Activated CD4-positive, alpha-beta T cell treated with anti-CD3 and anti-CD28 coated beads, Interleukin-2, Interleukin-4, amounts not matched to agents 100 ng/mL and 50 ng/mL, durations not matched to agents 16 hours and 8 hours (primary cell): ENCODE measurements around the gene TSPAN14.

ENCODE experiments used
- DNase-seq: peaks from one replicate; pipeline ENCODE4 v3.0.0-alpha.2; 2020; ENCODE audit warnings: low spot score

Gene TSPAN14

DNA sequence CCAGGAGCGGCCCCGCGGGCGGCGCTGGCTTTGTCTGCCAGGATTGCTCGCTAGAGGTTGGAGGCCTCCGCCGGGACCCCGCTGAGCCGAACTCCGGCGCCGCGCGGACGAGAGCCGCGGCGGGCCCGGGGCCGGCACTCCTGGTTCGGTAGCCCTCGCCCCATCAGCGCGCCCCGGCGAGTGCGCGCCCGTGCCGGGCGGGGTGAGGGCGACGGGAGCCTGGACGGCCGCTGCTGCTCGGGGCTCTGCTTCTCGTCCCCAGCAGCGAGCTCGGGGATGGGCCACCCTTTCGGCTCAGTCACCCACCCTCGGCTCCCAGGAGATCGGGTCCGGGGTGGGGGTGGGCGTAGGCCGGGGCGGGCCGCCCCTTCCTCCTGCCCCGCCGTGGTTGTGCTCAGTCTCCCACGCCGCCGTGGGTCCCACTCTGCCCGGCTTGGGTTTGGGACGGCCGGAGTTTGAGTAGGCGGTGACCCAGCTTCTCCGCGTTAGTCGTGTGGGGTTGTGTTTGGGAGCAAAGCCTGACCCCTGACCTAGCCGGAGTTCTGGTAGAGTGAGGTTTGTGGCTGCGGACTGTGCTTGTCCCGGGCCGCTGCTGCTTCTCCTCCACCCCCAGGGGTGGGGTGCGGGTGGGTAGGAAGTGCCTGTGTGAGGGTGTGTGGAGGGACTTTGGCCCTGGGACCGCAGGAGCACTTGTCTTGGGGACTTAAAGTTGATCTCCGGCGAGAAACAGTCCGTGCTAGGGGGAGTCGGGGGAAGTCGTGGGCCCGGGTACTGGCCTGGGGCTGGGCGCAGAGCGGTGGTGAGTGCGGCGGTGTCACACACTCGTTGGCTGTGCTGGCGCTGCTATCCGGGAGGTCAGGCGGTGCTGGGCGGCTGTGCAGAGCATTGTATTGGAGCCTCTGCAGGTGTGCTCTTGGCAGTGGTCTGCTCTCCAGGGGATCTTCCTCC lies 677 bp downstream of the TSPAN14 start:
- DNase-seq: no peak

DNA sequence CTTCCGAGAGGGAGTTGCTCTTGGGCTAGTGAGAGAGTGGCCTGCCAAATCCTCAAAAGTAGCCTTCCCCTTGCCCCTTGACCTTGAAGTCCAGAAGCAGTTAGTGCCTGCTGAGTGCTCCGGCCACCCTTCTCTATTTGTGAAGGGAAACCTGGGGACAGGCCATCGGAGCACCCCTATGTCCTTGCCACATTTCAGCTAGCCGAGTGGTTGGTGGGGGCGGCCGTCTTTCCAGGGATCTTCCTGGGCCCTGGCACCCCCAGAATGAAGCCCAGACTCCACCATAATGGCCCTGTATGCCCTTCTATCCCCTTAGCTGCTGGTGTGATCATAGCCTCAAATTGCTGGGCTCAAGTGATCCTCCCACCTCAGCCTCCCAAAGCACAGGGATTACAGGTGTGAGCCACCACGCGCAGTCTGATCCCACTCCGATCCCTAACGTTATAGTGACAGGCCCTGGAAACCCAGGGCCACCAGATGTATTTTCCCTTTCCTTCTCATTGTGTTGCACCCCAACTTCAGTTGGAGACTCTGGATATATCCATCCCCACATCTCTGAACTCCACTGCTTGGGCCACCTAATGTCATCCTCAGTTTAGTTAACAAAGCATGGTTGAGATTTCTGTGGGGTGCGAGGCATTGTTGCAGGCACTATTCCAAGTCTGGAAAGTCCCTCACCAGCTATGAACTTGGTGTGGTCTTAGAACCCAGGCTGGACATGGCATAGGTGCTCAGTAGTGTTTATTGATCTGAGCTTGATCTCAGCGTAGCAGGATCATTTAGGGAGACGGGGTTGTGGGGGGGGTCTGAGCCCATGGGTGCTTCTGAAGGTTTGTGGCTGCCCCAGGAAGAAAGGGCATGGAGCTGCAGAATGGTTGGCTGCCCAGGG lies 1.6 kb downstream of the TSPAN14 start:
- no peak for DNase-seq

DNA sequence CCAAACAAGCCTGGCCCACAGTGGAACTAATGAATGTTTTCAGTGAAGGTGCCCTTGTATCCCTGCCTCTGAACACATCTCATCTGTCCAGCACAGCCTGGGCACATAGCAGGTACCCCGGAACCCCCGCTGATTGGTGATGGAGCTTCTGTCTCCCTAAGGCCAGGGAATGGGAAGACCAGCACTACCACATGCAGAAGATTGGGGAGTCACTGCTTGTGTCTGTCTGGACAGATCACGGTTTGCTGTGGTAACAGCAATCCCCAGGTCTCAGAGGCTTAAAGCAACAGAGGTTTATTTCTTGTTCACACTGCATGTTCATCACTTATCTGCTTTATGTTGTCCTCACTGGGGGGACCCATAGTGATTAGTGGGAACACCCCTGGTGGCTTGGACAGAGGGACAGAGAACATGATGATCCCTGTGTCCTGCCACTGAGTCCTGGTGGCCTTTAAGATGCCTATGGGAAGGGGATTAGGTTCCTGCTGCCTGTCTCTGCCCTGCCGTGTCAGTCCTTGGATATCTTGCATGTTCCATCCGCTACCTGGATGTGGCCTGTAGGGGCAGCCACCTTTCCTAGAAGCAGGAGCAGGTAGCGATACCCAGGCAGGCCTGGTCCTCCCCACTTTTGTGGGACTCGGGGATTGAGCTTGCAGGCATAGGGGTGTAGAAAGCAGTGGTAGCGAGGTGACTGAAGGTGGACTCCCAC lies 3.6 kb downstream of the TSPAN14 start:
- no peak for DNase-seq

DNA sequence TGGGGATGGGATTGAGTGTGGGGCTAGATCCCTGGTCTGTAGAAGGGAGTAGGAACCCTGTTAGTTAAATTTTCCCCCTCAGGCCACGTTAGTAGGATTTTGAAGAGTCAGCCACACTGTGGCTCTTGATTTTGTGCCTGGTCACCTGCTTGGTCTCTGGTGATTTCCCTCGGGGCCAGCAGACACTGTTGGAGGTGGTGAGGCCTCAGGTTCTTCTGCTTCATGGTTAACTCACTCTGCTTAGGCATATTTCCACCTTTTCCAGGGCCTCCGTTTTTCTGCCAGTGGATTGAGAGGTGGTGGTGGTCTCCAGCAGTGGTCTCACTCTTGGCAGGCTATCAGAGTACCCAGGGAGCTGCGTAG lies 4.1 kb downstream of the TSPAN14 start:
- DNase-seq: no peak

DNA sequence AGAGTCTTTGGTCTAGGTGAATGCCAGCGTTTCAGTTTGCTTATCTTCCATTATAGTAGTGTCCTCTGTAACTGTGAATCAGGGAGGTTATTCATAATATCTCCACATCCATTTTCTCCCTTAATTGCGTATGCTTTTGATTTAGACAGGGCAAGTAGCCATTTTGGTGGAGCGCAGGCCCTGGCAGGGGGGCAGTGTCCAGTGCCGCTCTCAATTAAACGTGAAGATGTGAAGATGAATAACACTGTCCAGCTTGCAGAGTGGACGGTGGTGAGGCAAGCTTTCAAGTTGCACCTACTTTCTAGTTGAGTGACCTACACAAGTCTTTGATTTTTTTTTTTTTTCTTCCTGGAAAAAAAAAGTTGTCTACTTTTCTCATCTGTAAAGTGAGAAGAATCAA lies 4.5 kb downstream of the TSPAN14 start:
- DNase-seq: no peak

DNA sequence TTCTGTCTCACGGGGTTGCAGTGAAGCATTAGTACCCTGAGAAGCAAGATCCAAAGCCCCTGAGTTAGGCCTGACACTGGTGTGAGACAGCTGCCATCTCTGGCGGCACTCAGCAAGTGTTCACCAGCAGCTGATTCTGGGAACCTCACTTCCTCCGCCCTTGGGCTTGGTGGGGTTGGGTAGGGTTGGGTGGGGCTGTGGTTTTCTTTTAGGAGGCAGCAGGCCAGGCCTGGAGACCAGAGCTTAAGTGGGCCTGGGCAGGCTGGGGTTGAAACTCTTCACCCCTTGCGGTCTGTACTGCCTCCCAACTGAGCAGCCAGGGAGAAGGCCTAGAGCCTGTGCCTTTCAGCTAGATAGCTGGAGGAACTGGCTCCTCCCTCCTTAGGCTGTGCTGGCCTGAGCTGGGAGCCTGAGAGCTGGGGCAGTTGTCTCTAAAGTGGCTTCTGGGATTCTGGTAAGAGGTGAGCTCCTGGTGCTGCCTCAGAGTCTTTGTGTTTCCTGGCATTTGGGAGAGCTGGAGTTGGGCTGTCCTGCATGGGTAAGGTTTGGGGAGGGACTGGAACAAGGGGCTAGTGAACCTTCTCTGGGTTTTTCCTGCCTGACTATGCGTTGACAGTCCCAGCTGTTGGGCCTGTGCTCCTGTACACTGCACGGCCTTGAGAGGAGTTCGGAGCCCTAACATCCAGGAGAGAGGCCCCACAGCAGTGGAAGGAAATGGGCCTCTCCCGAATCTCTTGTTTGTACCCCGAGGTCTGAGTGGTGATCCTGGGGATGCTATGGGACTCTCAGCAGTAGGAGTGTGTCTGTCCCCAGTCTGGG lies 5.1 kb downstream of the TSPAN14 start:
- DNase-seq: peak; percentile 83

- DNase-seq: no peak
Observed at GRCh38 chr10:80460399-80461207, 6.5 kb downstream of the TSPAN14 start.

- DNase-seq: no peak
Observed at GRCh38 chr10:80461208-80462183, 7.4 kb downstream of the TSPAN14 start.

DNA sequence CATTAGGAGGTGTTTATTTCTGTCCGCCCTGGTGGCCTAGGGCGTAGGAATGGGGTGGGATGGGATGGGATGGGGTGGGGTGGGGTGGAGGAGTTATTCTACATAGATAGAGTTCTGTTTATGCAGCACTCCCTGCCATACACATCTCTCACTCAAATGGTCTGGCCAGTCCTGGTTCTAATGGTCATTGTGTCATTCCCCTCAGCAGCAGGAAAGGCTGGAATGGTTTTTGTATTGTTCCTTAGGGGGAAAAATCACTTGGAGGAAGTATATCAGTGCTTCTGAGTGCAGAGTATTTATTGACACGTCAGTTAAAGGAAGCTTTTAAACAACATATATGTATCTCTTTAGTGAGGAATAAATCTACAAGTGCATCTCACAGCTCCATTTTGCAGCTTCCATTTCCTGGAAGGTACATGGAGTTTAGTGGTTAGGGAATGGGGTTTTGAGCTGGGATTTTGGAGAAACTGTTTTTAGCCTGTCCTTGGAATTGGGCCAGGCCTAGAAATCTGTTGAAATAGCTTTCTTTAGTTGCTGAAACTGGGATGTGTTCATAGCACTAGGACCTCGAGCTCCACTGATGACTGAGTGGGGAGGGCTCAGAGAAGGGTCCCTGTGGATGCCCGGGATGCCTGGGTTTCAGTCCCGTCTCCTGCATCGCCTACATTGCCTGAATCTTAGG lies 8.3 kb downstream of the TSPAN14 start:
- DNase-seq: no peak

- peak; percentile 74 for DNase-seq
Observed at GRCh38 chr10:80462981-80463741, 9.1 kb downstream of the TSPAN14 start.

- DNase-seq: no peak
Observed at GRCh38 chr10:80463868-80464267, 9.8 kb downstream of the TSPAN14 start.

DNA sequence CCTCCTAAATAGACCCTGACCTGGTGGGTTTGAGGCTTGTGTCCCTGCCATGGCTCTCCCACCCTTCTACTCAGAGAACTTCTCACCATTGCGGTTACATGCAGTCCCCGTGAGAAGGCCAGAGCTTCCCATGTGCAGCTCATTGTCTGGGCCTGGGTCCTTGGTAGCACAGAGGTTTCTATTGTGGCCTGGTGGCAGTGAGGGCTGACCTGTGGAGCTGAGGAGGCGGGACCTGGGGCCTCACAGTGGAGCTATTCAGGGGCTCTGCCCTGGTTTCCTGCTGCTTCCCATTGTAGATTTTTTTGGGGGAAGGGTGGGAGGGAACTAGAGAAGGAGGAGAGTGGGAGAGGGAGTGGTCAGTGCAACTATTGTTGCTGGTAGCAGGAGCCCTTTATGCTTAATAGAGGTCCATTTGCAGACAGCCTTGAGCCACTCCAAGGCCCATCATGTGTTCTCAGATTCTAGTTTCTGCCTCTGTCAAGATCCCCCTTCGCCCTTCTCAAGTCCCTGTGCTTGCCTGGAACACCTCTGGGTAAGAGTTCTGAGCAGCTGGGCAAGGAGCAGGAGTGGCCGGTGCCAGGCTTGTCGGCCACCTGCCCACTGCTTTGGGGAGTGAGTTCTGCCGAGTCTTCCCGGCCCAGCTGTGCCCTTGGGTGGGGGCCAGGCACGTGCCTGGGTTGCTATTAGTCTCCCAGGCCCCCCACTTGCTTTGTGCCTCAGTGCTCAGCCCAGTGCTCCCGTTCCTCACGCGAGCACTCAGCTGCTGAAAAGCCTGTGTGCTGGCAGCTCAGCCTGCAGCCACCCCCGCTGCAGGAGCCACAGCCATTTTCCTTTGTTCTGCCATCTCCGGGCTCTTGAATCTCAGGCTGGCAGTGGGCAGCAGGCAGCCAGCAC lies 10.7 kb downstream of the TSPAN14 start:
- DNase-seq: no peak

- no peak for DNase-seq
Observed at GRCh38 chr10:80465451-80465835, 11.3 kb downstream of the TSPAN14 start.

- DNase-seq: no peak
Observed at GRCh38 chr10:80465839-80466590, 11.9 kb downstream of the TSPAN14 start.

GRCh38 chr10:80466724-80467326 lies 12.7 kb downstream of the TSPAN14 start:
- no peak for DNase-seq

- no peak for DNase-seq
Observed at GRCh38 chr10:80468002-80468401, 13.9 kb downstream of the TSPAN14 start.
